HG02798 (cell line): ENCODE data around the gene HMGB3.

Experiments
- ATAC-seq: cut with Tn5 transposase; IDR thresholded peaks from one replicate; pipeline ENCODE4 v1.9.1; 2021; ENCODE audit warnings: mild to moderate bottlenecking; ENCODE audit not compliant: unreplicated experiment, poor library complexity

Gene HMGB3

GRCh38 chrX:151039351-151039750 lies 56.2 kb downstream of the HMGB3 start:
- no peak for ATAC-seq
